ENCODE data around the gene KLHDC7B.

KLHDC7B gene

DNA sequence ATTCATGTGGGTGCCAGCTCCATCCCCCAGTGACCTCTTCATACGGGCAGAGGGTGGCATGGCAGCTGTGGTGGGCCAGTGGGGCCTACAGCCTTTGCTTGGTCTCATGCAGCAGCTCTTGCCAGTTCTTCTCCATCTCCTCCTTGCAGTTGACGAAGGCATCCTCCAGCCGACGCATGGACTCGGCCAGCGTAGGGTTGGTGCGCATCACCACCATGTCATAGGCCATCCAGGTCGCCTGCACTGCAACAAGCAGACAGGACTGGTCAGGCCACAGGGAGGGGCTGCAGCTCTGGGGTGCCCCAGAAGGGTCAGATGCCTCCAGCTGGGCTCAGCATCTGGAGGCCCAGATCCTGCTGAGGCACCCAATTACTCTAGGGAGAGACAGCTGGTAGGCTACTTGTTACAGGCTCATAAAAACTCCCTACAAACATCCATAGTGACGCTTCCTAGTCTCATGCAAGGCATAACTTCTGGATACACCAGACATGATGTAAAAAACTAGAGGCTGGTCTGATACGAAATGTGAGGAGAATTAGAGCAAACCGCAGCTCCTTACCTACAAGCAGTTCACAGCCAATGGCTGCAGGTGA, 5.6 kb downstream of the KLHDC7B start:
- no peak for DNase-seq

DNA sequence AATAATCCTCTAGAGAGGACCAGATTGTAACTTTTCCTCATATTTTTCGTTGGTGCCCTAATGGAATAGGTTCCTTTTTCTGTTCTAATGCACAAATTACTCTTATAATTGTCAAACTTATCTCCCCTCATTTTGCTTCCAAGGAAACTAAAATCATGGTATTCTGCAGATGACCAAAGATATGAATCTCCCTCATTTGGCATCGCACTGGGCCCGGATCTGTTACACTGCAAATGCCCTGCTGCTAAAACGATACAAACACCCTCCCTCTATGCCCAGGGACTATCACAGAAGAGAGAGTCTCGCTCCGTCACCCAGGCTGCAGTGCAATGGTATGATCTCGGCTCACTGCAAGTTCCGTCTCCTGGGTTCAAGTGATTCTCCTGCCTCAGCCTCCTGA, 7.6 kb downstream of the KLHDC7B start:
- no peak for DNase-seq

DNA sequence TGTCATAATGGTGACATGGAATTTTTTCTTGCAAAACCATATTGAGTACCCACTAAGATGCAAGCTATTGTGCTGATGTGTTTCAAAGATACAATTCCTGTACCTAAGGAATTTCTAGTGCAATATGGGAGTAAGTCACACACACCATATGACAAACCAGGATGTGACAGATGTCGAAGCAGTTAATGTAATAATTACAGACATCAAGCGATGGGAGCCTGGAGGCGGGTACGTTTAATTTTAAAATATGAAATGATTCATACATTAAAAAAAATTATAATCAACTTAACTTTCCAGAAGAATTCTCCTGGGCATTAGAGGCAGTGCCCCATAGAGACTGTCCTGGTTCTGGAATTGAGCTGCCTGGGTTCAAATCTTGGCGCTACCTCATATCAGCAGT, 11.0 kb downstream of the KLHDC7B start:
- no peak for DNase-seq

DNA sequence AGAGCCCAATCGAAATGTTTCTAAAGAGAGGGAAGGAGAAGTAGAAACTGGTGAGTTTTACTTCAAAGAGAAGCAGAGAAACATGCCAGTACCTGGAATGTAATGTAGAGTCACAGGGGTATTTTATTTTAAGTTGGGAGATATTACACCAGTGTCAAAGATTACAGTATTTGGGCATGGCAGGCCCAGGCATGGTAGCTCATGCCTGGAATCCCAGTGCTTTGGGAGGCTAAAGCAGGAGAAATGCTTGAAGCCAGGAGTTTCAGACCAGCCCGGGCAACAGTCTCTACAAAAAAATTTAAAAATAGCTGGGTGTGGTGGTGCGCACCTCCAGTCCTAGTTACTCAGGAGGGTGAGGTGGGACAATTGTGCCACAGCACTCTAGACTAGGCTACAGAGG, 14.3 kb downstream of the KLHDC7B start:
- DNase-seq: no peak

DNA sequence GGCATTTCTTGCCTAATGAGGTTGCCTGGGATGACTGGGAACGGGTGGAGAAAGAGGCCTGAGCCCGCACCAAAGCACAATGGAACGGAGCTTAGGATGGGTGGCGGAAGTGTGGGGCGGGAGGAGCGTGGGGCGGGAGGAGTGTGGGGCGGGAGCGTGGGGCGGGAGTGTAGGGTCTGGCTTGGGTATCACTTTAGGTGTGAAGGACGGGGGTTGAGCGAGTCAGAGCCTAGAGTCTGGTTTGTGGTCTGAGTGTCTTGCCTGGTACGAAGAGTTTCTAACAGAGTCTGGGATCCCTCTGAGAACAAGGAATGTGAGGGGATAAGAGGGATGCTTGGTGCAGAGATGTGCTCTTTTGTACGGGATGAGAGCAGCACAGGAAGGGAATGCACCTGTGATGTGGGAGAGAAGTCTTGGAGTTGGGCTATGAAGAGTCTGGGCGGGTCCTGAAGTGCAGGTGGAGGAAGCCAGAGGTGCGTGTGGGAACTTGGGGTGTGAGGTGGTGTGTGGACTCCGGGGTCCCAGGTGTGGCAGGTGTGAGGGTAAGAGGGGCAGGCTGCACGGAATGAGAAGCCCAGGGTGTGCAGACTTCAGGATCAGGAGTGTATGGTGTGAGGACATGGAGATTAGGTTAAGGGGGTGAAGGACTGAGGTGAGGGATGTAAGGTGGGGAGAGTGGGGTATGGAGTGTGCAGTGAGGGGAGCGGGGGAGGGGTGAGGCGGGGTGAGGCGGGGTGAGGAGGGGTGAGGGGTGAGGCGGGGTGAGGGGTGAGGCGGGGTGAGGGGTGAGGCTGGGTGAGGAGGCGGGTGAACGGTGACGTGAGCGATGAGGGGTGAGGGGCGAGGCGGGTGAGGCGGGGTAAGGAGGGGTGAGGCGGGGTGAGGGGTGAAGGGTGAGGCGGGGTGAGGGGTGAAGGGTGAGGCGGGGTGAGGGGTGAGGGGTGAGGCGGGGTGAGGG, 16.0 kb downstream of the KLHDC7B start:
- no peak for DNase-seq

DNA sequence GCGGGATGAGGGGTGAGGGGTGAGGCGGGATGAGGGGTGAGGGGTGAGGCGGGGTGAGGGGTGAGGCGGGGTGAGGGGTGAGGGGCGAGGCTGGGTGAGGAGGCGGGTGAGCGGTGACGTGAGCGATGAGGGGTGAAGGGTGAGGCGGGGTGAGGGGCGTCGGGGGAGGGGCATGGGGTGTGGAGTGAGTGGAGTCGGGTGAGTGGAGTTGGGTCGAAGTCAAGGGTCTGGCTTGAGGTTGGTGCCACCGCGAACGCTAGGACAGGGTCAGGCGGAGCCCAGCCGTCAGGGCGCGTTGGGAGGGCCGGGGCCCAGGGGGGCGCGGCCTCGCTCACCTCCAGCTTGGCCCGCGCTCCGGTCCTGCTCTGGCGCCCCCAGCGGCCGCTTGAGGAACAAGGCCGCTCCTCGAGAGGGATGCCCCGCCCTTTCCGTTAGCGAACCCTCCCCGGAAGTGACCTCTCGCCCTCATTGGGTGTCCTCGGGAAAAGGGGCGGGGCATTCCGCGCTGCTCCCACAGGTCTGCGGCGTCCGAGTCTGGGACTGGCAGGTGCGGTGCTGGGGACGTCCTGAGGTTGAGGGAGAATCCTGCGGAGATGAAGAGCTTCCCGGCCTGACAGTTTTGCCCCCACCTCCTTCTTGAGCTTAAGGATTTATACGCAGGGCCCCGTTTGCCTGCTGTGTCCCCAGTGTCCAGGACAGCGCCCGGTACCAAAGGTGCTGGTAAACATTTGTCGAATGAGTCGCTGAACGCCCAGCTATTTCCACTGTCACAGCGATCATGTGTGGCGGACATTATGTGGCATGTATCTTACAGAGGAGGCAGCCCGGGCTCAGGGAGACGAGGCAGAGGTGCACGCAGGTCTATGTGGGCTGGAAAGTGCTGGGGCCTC, 17.1 kb downstream of the KLHDC7B start, which contains the start of gene SYCE3:
Gene SYCE3 (minus strand): TSS at position 397 of the 890 bp plus-strand sequence. CDS start 6,514 bp downstream, outside the sequence.
- peak; percentile 92 for DNase-seq

DNA sequence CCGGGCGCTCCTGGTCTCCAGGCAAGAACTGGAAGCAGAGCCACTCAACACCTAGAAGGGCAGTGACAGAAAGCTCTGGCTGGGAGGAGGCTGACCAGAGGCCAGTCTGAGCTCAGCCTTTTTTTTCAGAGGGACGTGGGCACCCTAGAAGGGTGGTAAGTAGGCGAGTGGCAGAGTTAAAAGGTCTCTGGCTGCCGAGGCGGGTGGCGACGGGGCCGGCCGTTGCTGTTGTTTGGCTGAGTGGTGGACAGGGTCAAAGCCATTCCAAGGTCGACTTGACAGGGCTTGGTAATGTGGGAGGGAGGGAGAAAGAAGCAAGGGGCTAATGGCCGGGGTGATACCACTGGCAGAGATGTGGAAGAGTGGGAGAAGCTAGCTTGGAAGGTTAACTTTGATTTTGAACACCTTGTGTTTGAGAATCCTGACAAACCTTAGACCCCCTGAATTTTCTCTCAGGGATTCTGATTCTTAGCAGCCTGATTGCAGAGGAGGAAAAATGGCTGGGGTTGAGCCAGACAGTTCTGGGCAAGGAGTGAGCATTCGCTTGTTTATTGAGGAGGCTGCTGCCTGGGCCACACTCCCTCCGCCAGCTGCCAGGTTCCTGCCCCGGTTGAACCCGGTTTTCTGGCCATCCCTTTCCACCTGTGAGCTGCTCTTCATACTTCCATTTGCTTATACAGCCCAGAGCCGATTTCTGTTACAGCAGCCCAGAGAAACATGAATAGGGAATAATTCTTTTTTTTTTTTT, 17.9 kb downstream of the KLHDC7B start:
- no peak for DNase-seq

DNA sequence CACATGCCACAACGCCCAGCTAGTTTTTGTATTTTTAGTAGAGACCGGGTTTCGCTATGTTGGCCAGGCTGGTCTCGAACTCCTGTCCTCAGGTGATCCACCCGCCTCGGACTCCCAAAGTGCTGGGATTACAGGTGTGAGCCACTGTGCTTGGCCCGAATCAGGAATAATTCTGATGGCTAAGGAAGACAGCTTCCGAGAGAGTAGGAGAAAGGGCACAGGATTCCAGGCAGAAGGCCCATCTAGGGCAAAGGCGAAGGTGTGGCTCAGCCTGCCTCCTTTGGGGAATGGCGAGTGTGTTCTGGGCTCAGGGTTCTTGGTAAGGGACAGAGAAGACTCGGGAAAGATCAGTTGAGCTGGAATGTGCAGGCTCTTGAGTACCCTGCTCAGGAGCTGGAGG, 18.6 kb downstream of the KLHDC7B start:
- DNase-seq: no peak

DNA sequence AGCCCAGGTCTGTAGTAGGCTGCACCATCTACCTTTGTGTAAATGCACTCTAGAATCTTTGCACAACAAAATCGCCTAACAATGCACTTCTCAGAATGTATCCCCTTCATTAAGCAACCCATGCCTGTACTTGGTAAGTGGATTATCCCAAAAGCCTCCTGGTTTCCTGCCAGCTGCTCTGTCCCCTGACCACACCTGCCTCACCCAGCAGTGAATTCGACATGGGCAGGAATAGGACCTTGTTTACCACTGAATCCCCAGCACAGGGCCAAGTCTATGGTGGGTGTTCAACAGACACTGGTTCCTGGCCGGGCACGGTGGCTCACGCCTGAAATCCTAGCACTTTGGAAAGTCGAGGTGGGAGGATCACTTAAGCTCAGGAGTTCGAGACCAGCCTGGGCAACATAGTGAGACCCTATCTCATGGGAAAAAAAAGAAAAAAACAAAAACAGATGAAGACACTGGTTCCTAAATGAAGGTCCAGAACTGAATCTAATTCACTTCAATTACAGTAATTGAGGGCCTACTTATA, 22.1 kb downstream of the KLHDC7B start:
- DNase-seq: no peak

DNA sequence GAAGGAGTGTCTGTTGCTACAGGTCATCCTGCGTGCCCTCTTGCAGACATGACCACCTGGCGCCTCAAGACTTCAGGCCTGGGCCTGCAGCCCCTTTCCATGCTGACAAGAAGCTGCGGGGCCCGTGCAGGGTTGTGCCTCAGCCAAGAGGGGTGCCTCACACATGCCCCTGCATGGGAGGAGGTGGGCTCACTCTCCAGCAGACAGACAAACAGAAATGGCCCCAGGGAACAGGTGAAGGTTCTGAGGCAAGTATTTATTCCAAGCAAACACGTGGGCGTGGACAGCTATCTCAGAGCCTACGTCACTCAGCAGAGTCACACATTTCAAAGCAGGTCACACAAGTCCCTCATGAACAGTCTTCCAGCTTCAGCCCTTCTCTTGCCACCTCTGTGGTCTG, 22.9 kb downstream of the KLHDC7B start:
- DNase-seq: no peak

DNA sequence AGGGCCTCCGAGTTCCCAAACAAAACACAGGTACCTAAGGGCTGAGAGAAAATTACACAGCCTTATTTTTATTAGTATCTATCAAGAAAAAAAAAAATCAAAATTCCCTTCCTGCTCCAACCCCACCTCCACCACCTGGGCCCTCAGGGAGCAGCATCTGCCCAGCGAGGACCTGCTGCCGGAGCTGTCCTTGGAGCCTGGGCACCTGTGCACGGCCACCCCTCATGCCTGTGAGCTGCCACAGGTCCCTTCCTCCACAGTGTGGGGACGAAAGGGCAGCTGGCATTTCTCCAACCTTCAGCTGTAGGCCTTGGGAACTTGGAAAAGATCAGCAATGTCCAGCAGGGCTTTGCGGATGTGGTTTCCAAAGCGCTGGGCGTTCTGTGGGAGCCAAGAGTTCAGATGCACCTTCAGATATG, 23.4 kb downstream of the KLHDC7B start:
- DNase-seq: no peak

DNA sequence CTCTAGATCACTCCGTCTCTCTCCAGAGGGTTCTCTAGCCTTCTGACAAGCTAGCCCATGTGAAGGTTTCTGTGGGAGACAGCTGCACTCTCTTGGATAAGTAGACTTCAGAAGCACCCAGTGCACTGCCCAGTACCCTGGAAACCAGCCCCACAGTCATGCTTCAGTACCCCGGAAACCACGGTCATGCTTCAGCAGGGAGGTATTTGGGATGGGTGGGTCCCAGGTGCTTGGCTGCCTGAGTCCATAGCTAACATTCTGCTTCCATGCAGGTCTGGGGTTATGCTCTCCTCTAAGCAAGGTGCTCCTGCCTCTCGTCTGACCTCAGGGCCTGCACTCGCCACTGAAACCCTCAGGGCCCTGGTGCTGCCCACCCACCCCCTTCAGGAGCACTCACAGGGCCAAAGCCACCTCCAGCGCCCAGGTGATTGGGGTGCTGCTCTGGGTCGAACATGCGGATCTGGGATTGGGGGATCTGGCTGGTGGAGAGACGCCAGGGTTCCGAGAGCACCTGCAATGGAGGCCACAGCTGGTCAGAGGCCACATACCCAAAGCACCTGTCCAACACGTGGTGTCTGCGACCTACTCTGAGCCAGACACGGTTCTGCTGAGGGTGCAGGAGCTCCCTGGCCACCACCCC, 24.3 kb downstream of the KLHDC7B start:
- DNase-seq: no peak

DNA sequence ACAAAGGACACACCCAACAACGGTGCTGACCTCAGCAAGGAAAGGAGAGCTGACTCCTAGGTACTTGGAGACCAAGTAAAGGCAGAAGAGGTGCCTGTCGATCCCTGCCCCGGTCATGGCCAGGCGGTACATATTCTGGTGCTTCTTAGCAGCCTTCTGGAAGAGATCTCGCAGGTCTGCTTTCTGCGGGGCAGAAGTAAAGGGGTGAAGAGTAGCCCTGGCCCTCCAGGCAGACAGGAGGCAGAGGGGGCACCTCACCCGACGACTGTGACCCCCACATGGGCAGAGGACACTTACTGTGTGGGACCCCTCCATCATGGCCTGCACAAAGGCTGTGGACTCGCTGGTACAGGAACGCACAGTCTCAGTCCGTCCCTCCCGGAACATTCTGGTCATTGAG, 25.2 kb downstream of the KLHDC7B start:
- no peak for DNase-seq

DNA sequence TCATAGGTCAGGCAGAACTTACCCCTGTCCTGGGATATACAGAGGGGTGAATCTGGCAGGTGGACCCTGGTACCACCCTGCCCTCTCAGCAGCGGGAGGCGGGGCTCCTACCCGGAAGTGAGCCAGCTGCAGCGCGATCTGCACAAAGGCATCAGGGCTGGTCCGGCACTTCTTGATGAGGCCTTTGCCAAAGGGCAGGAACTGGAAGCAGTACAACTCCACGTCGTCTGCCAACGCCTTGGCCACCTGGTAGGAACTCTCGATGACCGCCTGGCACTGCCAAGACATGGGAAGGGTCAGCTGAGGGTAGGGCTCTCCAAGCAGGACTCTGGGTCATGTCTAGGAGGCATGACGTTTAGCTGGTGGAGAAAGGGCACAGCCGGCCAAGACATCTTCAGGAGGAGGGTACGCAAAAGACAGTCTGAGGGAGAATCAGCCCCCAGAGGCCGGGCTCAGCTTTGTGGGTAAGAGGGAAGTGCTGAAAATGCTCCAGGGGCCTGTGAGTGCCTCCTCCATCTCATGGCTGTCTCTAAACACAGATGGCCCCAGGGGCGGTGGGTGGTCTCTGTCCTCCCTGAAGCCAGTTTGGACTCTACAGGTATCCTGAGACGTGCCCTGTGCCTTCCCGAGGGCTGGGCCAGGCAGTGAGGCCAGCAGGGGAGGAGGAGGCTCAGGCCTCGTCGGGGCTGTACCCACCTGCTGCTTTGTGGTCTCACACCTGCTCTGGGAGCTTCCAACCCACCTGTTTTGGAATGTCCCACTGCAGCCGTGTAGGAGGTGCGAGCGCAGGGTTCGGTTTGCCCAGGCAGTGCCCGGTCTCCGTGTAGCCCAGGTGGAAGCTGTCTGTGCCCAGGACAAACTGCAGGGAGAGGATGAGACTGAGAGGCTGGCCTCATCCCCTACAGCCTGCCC, 25.8 kb downstream of the KLHDC7B start:
- DNase-seq: no peak

DNA sequence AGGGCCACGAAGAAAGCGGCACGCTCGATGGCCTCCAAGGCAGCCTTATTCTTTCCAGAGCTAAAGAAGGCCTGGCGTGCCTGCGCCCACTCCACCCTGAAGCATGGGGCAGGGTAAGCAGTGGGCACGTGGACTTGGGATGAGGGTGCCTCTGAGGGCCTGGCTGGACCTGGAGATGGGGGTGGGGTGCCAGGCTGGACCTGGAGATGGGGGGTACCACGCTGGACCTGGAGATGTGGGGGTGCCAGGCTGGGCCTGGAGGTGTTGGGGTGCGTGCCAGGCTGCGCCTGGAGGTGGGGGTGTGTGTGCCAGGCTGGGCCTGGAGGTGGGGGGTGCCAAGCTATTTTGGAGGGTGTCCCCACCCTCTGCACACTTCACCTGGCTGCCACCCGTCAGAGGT, 27.3 kb downstream of the KLHDC7B start:
- no peak for DNase-seq

DNA sequence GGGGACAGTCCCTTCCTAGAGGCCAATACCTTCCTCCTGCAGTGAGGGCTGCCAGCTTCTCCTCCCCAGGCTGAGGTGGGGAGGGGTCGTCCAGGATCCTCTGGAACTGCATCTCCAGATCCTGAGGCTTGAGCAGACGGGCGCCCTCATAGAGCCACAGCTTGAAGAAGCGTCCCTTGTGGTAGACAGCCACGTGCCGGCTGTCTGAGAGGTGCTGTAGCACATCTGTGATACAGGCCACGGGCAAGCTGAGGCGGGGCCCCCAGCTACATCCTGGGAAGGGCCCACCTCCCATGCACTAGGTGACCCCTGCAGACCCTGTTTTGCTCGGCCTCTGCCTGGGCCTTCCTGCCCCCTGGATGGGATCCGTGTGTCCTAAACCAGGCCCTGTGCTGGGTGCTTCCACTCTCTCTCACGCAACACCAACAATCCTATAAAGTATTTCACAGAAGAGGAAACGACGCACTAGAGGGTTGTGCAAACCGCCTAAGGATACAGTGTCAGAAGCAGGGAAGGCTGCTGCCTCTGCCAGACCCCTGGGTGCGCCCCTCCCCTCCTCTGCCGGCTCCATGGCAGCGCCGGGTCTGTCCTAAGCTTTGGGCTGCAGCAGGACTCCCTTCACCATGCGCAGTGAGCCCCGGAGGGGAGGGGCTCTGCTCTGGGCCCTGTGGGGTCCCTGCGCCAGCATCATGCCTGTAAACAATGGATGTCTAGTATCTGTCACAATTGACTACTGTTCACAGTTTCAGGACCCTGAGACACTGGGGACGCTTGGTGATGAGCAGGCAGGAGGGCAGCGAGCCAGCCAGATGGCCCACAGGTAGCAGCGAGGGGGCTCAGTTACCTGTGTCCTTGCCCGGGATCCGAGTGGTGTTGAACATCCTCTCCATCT, 28.0 kb downstream of the KLHDC7B start:
- no peak for DNase-seq

DNA sequence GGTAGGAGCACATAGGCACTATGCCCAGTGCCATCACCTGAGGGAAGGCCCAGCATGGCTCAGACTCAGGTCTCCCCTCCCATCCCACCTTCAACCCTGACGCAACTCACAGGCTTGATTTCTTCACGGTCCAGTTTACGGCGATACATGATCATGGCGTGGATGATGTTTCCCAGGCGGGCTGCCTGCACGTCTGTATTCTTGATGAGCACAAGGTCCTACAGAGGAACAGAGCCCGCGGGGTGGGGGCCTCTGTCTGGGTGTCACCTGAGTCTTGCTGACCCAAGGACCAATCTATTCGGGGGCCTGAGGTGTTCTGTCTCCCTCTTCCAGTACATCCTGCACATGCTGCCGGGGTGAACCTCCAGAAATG, 28.7 kb downstream of the KLHDC7B start:
- DNase-seq: no peak

DNA sequence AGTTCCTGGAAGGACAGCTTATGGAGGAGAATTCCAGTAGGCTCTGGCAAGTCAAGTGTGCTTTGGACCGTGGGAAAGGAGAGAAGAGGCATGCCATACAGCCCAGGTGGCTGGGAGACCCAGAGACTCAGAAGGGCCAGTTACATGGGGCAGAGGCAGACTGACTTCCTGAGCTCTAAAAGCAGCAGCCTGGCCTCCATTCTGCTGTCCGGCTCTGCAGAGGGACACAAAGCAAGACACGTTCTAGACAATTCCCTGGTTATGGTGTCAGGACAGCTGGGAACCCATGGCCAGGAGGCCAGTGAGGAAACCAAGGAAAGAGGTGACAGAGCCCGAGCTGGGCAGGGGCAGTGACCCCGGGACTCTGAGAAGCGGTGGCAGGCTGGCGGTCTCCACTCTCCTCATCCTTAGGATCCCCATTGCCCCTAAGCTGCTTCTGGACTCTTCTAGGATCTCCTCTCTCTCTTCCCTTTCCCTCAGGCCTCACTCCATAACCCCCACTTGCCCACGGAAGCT, 29.8 kb downstream of the KLHDC7B start:
- DNase-seq: no peak

DNA sequence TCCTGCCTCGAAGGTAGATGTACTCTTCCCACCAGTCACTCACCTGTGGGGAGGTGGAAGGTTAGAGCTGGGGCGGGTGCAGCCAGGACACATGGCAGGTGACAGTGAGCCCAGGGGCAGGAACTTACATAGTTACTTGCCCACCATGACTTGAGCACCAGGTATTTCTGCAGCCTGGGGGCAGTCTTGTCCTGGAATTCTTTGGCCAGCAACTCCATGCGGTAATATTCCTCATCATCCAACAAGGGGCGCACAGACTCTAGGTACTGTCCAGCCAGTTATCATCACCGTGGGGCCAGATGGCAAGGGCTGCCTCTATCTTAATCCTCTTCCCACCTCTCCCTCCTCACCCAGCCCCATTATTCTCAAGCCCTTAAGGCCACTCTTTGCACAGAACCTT, 30.4 kb downstream of the KLHDC7B start:
- no peak for DNase-seq

Data from NCI-H1105 treated with DMSO at 0.1 percent for 48 hours (cell line).